Sigmoid colon (tissue), 7 donors: ENCODE results near the gene KCNQ1OT1. TPM values are rescaled to one million over a fixed set of nuclear protein-coding genes. Genes with fewer than 3 reads are reported as not detected.
A peak's percentile ranks its signal among the peaks of the same experiment; 100 is the strongest.

Source experiments
- DNase-seq: peaks from one replicate; pipeline ENCODE4 v3.0.0-alpha.2; 2019
- H3K27ac ChIP-seq, 4 donors: fragments of 200-600 bp; sonication (generic); one replicate each; pipeline ENCODE4 v1.5.1; 2016 to 2019; ENCODE audit warnings: mild to moderate bottlenecking in 1 of 4
- H3K27me3 ChIP-seq, 3 donors: fragments of 200-600 bp; sonication (generic); one replicate each; pipeline ENCODE4 v1.5.1; 2019; ENCODE audit warnings: mild to moderate bottlenecking in 1 of 3
- H3K36me3 ChIP-seq, 4 donors: fragments of 200-600 bp; sonication (generic); one replicate each; pipeline ENCODE4 v1.5.1; 2016 to 2019
- H3K4me1 ChIP-seq, 4 donors: fragments of 200-600 bp; sonication (generic); one replicate each; pipeline ENCODE4 v1.5.1; 2017 to 2019
- H3K4me3 ChIP-seq, 4 donors: fragments of 200-600 bp; sonication (generic); one replicate each; pipeline ENCODE4 v1.5.1; 2017 to 2019; ENCODE audit warnings: mild to moderate bottlenecking in 2 of 4, moderate library complexity in 1 of 4
- H3K9me3 ChIP-seq, 4 donors: fragments of 200-600 bp in 3 of 4; sonication (generic) in 3 of 4; one replicate each; pipeline versions ENCODE4 v1.5.1 to v1.6.1; 2013 to 2019
- CTCF ChIP-seq, 4 experiments: fragments of 450-650 bp in 3 of 4; fragments of 200-600 bp in 1 of 4; IDR thresholded peaks; one replicate each; pipeline ENCODE4 v1.5.1; 2016 to 2019; ENCODE audit warnings: antibody characterized with exemption in 4 of 4, mild to moderate bottlenecking in 3 of 4, moderate library complexity in 2 of 4
- EP300 ChIP-seq, 4 donors: sonication (generic); formaldehyde crosslinking; IDR thresholded peaks; one replicate each; pipeline ENCODE4 v1.6.1; 2017; ENCODE audit warnings: antibody characterized with exemption in 4 of 4
- POLR2A ChIP-seq, 2 donors: fragments of 450-650 bp; IDR thresholded peaks; one replicate each; pipeline ENCODE4 v1.6.1; 2016; ENCODE audit warnings: antibody characterized with exemption in 2 of 2, mild to moderate bottlenecking in 2 of 2, moderate library complexity in 2 of 2
- POLR2AphosphoS5 ChIP-seq, 4 donors: sonication (generic); formaldehyde crosslinking; IDR thresholded peaks; one replicate each; pipeline ENCODE4 v1.6.1; 2017; ENCODE audit warnings: antibody characterized with exemption in 4 of 4
- WGBS, 2 donors: extraction: QIAGEN DNeasy Blood & Tissue Kit; methylation state at CpG; one replicate each; pipeline ENCODE4 v1.1.7; 2013; 5-methylcytosine and 5-hydroxymethylcytosine counted together
- intact Hi-C: fragments of 100-400 bp; cut with DNase I; formaldehyde crosslinking; loops from one replicate; pipeline ENCODE4 v1.15.1; 2023
- polyA plus RNA-seq, 3 donors: library from polyadenylated mRNA; stranded (reverse); fragments of 200-250 nt; gene quantifications; one replicate each; pipeline ENCODE4 v1.2.3, GENCODE V29; 2013
- total RNA-seq, 4 donors: library from RNA; depleted of rRNA; stranded (reverse); fragments of >200 nt; gene quantifications; one replicate each; pipeline ENCODE4 v1.1.0, GENCODE V29; 2016
- donor health status: healthy with polysubstance abuse.
- donor health status: Bipolar disorder and iron deficiency.
- donor health status: healthy.

The KCNQ1OT1 gene
- 1 to 10 TPM in 3 of 4 donors, under 1 TPM in 1; 0.99 to 3.6 (median 1.4) TPM for total RNA-seq
- polyA plus RNA-seq, result under 1 TPM; under 0.01 to 0.32 (median under 0.01) TPM

GRCh38 chr11:2699531-2700414 is at the start of gene KCNQ1OT1:
KCNQ1OT1 (minus strand) TSS chr11:2699994.
- DNase-seq, result peak; percentile 97
- Histone ChIP-seq H3K9me3 (no peaks in the 10 kb centered on the region), H3K27ac (peak within 1 kb of the TSS; percentile 85 to 95 (median 92)), H3K4me1 (peaks cover 0 to 29% (median 4%) of the 10 kb centered on the region in 4 donors), H3K36me3 (no peaks in the 10 kb centered on the region), H3K27me3 (no peaks in the 10 kb centered on the region), H3K4me3 (peak within 1 kb of the TSS; percentile 60 to 75 (median 70))
- intact Hi-C loops, result loop anchor here (2.0 kb wide), 2 partner anchors 127 to 185 kb away; partner anchors contain the start of gene CDKN1C
- 39 to 54% methylated on average over 98 of the region's 98 CpGs for WGBS, 2 donors
- TF ChIP-seq POLR2A (IDR thresholded peaks at IDR 0.05) (peak; percentile 90 to 92), EP300 (IDR thresholded peaks at IDR 0.05) (no peak), CTCF (IDR thresholded peaks at IDR 0.05) (no peak), POLR2AphosphoS5 (IDR thresholded peaks at IDR 0.05) (peak; percentile 96 to 99 (median 98))

- no peaks in the 10 kb centered on the region for H3K4me1 ChIP-seq
- intact Hi-C loops, result no loop called here
- no peaks in the 10 kb centered on the region for H3K9me3 ChIP-seq
- no peaks in the 10 kb centered on the region for H3K27me3 ChIP-seq
- H3K36me3 ChIP-seq, result no peaks in the 10 kb centered on the region
- TF ChIP-seq EP300 (IDR thresholded peaks at IDR 0.05), result no peak
- no peak overlapping the region for H3K27ac ChIP-seq
- DNase-seq, result peak; percentile 41
- no peak overlapping the region for H3K4me3 ChIP-seq
- 96 to 97% methylated on average over 17 of the region's 17 CpGs for WGBS, 2 donors
Measured at GRCh38 chr11:2748814-2749554, 49.2 kb upstream of the KCNQ1OT1 start.

- Histone ChIP-seq H3K4me1 (no peaks in the 10 kb centered on the region), H3K27ac (no peak overlapping the region), H3K4me3 (no peak overlapping the region), H3K27me3 (no peaks in the 10 kb centered on the region), H3K36me3 (no peaks in the 10 kb centered on the region), H3K9me3 (no peaks in the 10 kb centered on the region)
- WGBS, 2 donors, result 85 to 88% methylated on average over 11 of the region's 11 CpGs
- intact Hi-C loops, result no loop called here
- TF ChIP-seq POLR2A (IDR thresholded peaks at IDR 0.05) (no peak), CTCF (IDR thresholded peaks at IDR 0.05) (no peak), EP300 (IDR thresholded peaks at IDR 0.05) (no peak), POLR2AphosphoS5 (IDR thresholded peaks at IDR 0.05) (no peak)
- DNase-seq, result peak; percentile 45
Measured at GRCh38 chr11:2748061-2748813, 48.4 kb upstream of the KCNQ1OT1 start.

GRCh38 chr11:2747248-2748027 is 47.6 kb upstream of the KCNQ1OT1 start:
- 92 to 94% methylated on average over 16 of the region's 16 CpGs for WGBS, 2 donors
- Histone ChIP-seq H3K27ac (no peak overlapping the region), H3K4me3 (no peak overlapping the region), H3K36me3 (no peaks in the 10 kb centered on the region), H3K4me1 (peaks cover 0 to 2% (median 0%) of the 10 kb centered on the region in 4 donors), H3K27me3 (no peaks in the 10 kb centered on the region), H3K9me3 (no peaks in the 10 kb centered on the region)
- intact Hi-C loops, result no loop called here
- peak; percentile 32 for DNase-seq
- TF ChIP-seq EP300 (IDR thresholded peaks at IDR 0.05), result no peak
- TF ChIP-seq POLR2A (IDR thresholded peaks at IDR 0.05), result no peak
- no peak for TF ChIP-seq CTCF (IDR thresholded peaks at IDR 0.05)
